ENCODE results near the gene NXNL2.

- TF ChIP-seq CTCF (IDR thresholded peaks at IDR 0.05; ENCODE audit: insufficient read depth, low read length, poor library complexity, severe bottlenecking) (no peak), EZH2phosphoT487 (conservative IDR thresholded peaks at IDR 0.05; ENCODE audit: low read length) (no peak)
These were observed 5.5 kb upstream of the NXNL2 start for GRCh38 chr9:88529496-88529895.
